Activated T-cell treated with anti-CD3 and anti-CD28 coated beads, Interleukin-2, amount 50 U/mL, for 48 hours (primary cell): Measurements from ENCODE around the gene RAB3GAP1.

Experiments
- DNase-seq, 2 experiments: peaks; one replicate each; pipeline ENCODE4 v3.0.0-alpha.2; 2020

RAB3GAP1 gene

GRCh38 chr2:135169900-135170753 is 118.0 kb downstream of the RAB3GAP1 start:
- no peak for DNase-seq

DNA sequence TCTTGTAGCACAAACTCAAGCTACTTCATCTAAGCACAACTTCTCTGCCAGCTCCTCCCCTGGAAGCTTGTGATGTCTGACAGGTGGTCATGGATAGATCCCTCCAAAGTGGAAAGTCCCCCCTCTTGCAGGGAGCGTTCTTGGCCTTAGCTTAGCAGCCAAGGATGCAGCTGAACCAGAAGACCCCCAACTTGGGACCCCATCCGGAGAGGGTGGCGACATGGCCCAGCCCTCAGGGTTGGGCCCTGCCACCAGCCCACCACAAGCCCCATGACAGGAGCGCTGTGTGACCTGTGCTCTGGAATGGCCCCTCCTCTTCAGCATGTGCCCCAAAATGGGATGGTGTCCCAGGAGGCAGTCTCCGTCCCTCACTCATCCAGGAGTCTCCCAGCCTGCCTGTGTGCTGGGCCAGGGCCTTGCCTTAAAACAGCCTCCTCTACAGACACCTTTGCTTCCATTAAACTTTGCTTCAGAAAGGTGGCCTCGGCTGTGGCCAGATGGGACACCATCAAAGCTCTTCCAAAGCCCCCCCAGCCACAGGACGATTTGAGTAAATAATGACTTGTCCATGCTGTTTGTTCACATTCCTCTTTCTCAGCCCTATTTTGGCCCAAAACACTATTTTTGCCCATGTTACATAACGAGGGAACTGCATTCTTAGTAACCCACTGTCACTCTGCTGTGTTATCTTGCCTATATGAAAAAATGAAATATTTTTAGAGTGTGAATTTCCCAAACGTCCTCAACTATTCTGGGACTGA is 122.1 kb downstream of the RAB3GAP1 start:
- DNase-seq: no peak

- DNase-seq: no peak
Measured at GRCh38 chr2:135174810-135175093, 122.7 kb downstream of the RAB3GAP1 start.

DNA sequence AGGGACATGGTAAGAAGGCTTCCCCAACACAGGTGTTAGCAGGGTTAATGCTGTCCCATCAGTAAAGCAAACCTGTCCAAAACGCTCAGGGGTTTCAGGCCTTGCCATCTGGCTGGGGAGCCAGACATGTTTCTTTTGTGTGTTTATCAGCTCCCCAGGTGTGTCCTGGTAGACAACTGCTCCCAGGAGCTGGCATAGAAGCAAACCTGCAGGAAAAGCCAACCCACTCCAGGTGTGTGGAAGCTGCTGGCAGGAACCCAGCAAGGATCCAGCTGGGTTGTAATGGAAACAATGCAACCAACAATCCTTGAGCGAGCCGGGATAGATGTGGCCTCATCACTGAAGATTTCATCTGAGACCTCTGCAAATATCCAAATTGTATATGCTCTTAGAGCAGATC is 123.1 kb downstream of the RAB3GAP1 start:
- no peak for DNase-seq

GRCh38 chr2:135179689-135180088 is 127.6 kb downstream of the RAB3GAP1 start:
- DNase-seq: no peak

GRCh38 chr2:135182190-135182589 is 130.1 kb downstream of the RAB3GAP1 start:
- DNase-seq: no peak

DNA sequence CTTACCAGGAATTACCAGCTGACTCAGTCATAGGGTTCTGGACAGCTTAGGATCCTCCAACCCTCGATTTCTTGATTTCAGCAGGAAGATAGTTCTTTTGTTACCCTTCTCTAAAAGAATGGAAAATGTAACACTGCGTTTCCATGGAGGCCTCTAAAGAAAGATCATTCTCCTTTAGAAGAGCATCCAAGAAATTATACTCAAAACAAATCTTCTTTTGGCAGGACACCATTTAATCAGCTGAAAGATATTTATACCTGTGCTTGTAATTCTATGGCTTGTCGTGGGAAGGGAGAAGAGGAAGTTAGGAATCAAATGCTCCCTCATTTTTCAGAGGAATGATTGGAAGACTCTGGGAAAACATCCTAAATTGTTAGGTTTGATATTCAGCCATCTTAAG is 130.5 kb downstream of the RAB3GAP1 start:
- DNase-seq: no peak

- no peak for DNase-seq
Measured at GRCh38 chr2:135183822-135184221, 131.7 kb downstream of the RAB3GAP1 start.

- DNase-seq: no peak
Measured at GRCh38 chr2:135186054-135186453, 134.0 kb downstream of the RAB3GAP1 start.

DNA sequence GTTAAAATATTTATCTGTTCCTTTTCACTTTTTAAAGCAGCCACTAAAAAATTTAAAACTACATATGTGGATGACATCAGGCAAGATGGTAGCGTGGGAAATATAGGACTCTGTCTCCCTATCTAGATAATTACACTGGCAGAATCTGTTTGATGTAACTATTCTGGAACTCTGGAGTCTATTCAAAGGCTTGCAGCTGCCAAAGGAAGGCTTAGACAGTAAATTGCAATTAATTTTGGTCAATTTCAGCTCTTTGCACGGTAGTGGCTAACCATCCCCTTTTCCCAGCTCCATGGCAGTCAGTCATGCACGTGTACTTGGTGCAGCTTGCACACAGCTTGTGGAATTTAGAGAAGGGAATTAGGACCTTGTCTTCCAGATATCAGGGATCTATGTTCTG is 135.2 kb downstream of the RAB3GAP1 start:
- DNase-seq: no peak

DNA sequence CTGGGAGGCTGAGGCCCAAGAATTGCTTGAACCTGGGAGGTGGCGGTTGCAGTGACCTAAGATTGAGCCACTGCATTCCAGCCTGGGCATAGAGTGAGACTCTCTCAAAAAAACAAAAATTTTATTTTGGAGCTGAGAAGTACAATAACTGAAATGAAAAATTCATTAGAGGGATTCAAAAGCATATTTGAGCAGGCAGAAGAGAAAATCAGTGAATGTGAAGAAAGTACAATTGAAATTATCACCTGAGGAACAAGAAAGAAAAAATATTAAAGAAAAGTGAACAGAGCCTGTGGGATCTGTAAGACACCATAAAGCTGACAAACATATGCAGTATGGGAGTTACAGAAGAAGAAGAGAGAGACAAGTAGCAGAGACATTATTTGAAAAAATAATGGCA is 137.1 kb downstream of the RAB3GAP1 start:
- DNase-seq: no peak

DNA sequence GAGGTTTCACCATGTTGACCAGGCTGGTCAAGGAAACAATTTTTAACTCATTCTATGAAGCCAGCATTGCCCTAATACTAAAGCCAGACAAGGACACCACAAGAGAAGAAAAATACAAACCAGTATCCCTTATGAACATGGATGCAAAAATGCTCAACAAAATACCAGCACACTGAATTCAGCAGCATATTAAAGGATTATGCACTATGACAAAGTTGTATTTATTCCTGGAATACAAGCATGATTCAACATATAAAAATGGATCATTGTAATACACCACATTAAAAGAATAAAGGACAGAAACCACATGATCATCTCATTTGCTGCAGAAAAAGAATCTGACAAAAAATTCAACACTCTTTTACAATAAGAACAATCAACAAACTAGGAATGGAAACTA is 138.7 kb downstream of the RAB3GAP1 start:
- DNase-seq: no peak

GRCh38 chr2:135198481-135198880 is 146.4 kb downstream of the RAB3GAP1 start:
- no peak for DNase-seq

DNA sequence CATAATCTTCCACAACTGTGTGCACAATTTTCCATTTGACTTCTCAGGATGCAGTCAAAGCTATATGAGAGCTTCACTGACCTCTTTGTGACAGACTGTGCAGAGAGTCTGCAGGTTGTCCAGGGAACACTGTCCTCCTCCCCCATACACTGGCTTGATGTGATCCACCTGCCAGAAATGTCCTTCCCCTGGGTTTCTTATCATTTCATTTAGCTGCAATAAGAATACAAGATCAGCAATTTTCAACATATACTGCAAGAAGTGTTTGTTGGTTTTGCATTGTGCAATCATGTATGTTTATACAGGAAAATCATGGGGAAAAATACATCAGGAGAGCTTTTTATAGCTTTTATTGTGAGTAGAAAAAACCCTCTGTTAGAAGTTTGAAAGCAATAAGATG is 150.7 kb downstream of the RAB3GAP1 start:
- DNase-seq: no peak

DNA sequence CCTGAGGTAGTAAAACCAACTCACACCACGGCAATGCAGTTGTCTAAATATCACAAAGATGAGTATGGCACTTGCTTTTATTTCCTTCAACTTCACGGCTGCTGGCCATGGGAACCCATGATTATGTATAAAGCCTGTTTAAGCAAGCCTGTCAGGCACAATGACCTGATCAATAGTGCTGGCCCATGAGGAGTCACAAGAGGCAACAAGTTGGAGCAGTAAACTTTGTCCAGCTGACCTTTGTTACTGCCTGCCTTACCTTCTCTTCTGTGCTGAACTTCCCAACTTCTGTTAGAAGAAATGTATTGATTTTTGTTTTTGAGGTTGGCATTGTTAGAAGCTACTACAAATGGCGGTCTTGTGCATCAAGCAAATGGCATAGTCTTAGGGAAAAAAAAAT is 151.9 kb downstream of the RAB3GAP1 start:
- no peak for DNase-seq

DNA sequence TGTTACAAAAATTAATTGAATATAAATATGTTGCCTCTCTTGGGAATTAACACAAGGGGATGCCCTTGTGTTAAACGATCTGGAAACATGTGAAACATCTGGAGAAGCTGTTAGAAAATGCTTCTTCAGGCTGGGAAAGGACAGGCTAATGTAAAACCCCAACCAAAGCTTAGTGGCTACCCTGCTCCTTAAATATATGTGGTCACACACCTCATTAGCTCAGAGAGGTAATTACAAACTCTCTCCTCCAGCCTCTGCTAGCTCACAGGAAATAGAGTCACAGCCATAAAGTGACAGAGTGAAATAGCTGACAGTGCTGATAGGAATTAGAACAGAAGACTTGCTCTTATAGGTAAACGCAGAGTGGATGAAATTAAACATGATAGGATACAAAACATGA is 155.9 kb downstream of the RAB3GAP1 start:
- DNase-seq: no peak

DNA sequence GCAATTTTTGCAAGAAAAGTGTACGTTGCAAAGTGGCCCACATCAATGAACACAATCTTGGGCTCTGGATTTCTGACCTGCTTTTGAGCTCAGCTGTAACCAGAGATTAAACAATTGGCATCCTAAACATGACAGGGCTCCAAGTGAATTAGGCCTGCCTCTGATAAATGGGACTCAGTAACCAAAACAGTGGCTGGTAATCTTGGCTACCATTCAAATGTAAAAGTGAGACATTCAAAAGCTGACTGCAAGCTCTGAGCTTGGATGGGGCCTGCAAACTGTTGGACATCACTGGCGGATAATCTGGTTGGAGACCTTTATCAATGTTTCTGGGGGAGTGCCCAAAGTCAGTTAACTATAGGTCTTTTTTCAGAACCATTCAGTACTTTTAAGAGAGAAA is 160.7 kb downstream of the RAB3GAP1 start:
- no peak for DNase-seq

DNA sequence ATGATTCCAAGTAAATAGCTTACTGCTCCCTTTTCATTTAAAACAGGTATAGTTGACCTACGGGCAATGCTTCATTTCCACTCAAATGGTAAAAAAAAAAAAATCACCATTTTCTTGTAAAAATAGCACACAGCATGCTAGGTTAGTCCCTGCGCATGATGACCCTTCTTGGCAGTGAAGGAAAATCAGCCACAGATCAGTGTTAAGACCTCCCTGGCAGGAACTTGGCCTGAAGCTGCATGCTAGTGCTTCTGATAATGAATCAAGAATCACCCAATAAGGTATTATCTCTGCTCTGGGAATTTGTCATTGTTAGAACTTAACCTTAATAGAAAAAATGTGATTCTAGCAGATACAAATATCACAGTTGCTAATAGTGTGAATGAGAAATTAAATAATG is 166.3 kb downstream of the RAB3GAP1 start:
- no peak for DNase-seq

DNA sequence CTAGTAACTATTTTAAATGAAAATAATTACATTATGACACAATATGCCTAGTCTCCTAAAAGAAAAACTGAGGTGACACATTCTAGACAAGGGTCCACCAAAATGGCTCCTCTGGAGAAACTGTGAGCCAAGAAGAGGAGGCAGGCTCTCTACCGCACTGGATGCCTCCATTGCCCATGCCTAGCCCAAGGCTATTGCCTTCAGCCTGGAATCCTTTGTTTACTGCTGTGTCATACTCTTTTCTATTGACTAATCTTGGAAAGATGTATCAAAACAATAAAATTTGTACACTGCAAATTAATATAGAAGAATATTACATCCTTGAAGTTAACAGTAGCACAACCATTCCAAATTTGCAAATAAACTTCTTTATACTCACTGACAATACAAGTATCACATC is 167.1 kb downstream of the RAB3GAP1 start:
- no peak for DNase-seq
